ENCODE results near the gene RCAN2.
"Not testable (repeated sequence)": the region's sequence is repeated elsewhere in the genome, so short reads cannot be mapped to it uniquely, and the experiment has no call there.

The RCAN2 gene

DNA sequence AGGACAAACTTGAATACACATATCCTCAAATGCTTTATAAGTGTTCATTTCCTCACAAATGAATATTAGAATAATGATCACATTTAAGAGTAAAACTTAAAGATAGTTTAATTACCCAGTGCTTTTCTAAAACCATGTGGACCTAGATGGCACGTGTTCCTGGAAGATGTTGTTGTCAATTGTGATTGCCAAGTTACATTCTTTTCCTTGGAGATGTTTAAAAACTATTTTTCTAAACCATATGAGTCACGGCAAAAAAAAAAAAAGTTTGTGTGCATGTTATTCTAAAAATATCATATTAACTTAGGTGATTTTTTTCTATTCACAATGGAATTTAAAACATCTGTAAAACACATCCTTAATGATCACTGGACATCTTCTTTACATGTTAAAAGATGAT, 51.1 kb downstream of the RCAN2 start:
- DNase-seq (ENCODE audit: low spot score) = no peak

GRCh38 chr6:46438245-46438644, 53.0 kb downstream of the RCAN2 start:
- DNase-seq (ENCODE audit: low spot score) = no peak

- no peak for DNase-seq (ENCODE audit: low spot score)
These were observed 53.5 kb downstream of the RCAN2 start for GRCh38 chr6:46437671-46438221.

DNA sequence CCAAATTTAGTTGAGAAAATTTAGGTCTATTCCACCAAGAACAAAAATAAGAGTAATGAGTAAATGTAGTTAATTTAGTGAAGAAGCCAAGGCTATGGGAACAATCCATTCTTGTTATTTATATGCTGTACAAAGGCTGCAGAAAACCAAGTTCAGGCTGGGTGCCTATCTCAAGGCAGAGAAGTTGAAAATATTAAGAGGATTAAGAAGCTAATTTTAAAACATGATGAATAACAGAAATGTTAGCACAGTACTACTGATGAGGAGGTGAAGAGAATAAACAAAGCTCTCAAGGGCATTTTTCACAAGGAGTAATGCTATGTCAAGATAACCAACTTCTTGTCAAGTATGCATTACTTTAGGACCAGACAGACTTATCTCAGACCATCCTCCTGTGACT, 68.6 kb downstream of the RCAN2 start:
- DNase-seq (ENCODE audit: low spot score) = no peak

DNA sequence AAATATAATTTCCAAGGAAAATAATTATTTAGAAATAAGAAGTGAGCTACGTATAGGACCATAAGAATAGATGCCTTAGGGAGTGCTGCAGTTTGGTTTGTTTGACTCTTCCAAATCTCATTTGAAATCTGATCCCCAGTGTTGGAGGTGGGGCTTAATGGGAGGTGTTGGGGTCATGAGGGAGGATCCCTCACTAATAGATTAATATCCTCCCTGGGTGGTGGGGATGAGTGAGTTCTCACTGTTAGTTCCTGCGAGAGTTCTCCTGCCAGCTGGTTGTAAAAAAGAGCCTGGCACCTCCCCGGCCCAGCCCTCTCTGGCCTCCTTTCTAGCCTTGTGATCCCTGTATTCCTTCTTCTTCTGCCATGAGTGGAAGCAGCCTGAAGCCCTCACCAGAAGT, 69.3 kb downstream of the RCAN2 start:
- no peak for DNase-seq (ENCODE audit: low spot score)

GRCh38 chr6:46420921-46421638, 70.2 kb downstream of the RCAN2 start:
- DNase-seq (ENCODE audit: low spot score) = no peak

- DNase-seq (ENCODE audit: low spot score) = peak; percentile 67
These were observed 71.7 kb downstream of the RCAN2 start for GRCh38 chr6:46419576-46420002.

GRCh38 chr6:46414398-46414797, 76.9 kb downstream of the RCAN2 start:
- DNase-seq (ENCODE audit: low spot score) = no peak

DNA sequence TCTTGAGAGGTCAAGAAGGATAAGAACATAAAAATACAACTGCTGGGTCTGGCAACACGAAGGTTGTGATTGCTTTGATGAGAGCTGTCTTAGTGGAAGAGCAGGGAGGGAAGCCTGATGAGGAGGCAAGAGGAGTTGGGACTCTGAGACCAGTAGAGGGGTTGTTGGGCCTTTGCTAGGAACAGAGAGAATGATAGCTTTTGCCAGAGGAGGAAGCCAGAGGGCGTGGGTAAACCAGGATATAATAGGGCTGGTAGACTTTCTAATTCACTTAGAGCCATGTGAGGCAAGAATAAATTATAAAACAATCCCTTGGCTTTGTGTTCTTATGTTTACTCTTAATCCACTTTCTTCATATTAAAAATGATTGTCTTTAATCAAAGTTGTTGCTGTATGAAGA, 78.6 kb downstream of the RCAN2 start:
- DNase-seq (ENCODE audit: low spot score) = no peak

- DNase-seq (ENCODE audit: low spot score) = no peak
These were observed 79.6 kb downstream of the RCAN2 start for GRCh38 chr6:46411456-46412197.

- peak; percentile 30 for DNase-seq (ENCODE audit: low spot score)
These were observed 80.8 kb downstream of the RCAN2 start for GRCh38 chr6:46410334-46410953.

DNA sequence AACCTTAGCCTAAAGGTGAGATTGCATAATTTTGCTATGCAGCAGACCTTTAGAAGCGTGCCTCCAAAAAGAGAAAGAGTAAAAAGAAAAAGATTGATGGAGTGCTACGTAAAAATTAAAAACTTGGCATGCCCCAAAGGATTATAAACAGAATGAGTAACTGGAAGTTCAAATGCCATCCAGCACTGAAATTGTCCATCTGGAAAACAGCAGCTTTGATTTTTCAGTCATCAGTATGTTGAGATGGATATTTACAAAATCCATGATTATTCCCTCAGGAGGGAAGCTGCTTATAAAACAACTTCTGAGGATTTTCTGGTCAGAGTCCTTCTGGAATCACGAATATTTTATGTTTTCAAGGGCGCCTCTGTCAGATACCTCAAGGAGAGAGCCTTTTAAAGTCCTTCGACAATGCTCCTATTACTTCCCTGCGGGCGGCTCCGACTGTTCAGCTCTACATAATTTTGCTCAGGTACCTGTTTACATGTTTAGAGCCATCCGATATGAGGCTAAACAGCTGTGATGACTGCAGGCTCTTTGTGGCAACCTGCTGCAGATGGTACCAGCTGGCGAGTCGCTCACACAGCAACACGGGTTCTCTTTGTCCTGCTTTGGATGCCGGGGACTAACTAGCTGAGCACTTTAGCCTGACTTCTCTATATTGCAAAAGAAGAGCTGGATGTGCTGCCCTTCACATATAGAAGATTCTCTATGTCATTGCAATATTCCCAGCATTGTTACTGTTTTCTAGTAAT, 83.3 kb downstream of the RCAN2 start:
- no peak for DNase-seq (ENCODE audit: low spot score)

GRCh38 chr6:46407246-46407645, 84.0 kb downstream of the RCAN2 start:
- no peak for DNase-seq (ENCODE audit: low spot score)

- DNase-seq (ENCODE audit: low spot score) = not testable (repeated sequence)
These were observed 85.5 kb downstream of the RCAN2 start for GRCh38 chr6:46405620-46406180.

- no peak for DNase-seq (ENCODE audit: low spot score)
These were observed 90.4 kb downstream of the RCAN2 start for GRCh38 chr6:46400898-46401297.

- no peak for DNase-seq (ENCODE audit: low spot score)
These were observed 95.7 kb downstream of the RCAN2 start for GRCh38 chr6:46395530-46395929.

GRCh38 chr6:46393940-46394337, 97.3 kb downstream of the RCAN2 start:
- no peak for DNase-seq (ENCODE audit: low spot score)

- DNase-seq (ENCODE audit: low spot score) = no peak
These were observed 97.9 kb downstream of the RCAN2 start for GRCh38 chr6:46393161-46393939.

- no peak for DNase-seq (ENCODE audit: low spot score)
These were observed 99.0 kb downstream of the RCAN2 start for GRCh38 chr6:46392294-46392693.

DNA sequence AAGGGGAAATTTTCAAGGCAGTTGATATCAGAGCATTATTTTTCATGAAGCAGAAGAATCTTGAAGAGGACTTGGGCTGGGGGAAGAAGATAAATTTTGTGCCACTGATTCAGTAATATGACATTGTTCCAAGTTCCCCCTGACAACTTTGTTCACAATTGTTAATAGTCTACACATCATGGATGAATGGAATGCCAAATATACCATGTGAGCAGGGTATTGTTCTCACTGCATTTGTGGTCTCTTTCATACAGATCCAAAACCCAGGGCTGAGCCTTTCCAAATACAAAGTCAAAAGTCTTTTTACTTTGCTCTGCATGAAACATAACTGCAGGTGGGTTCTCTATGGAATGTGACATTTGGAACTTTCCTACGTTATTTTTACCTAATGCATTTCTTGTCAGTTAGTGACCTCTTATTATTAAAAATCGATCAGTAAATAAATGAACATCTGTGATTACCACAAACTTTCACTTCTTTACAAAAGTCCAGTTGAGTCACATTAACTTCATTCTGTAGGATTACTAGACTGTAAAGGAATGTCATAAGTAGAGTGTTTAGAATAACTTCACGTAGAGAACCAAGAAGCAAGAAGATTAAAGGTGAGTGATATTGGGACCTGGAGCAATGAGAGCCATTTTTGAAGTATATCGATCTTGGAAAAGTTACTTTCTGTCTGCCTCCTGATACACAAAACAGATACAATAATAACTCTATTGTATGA, 100.9 kb downstream of the RCAN2 start:
- no peak for DNase-seq (ENCODE audit: low spot score)
